Loucy (cell line): ENCODE results near the gene TTYH3.

Experiments
- H2AFZ ChIP-seq: fragments of 200-600 bp; sonication (generic); 2 replicates; pipeline ENCODE4 v1.6.0; 2016; ENCODE audit warnings: antibody characterized with exemption, mild to moderate bottlenecking, low read length, moderate library complexity
- H3F3A ChIP-seq: fragments of 200-600 bp; 2 replicates; pipeline ENCODE4 v1.6.0; 2016; ENCODE audit warnings: antibody characterized with exemption, low read depth, mild to moderate bottlenecking
- H3K27me3 ChIP-seq: fragments of 200-600 bp; sonication (generic); 2 replicates; pipeline ENCODE4 v1.6.1; 2014; ENCODE audit warnings: low read length, mild to moderate bottlenecking; ENCODE audit not compliant: insufficient read depth, poor library complexity, severe bottlenecking
- H3K36me3 ChIP-seq: fragments of 200-600 bp; sonication (generic); 2 replicates; pipeline ENCODE4 v1.6.1; 2016; ENCODE audit warnings: low read length; ENCODE audit not compliant: insufficient read depth
- H3K4me1 ChIP-seq: fragments of 200-600 bp; sonication (generic); 2 replicates; pipeline ENCODE4 v1.5.1; 2014; ENCODE audit warnings: low read length, mild to moderate bottlenecking; ENCODE audit not compliant: insufficient read depth, poor library complexity, severe bottlenecking
- H3K4me2 ChIP-seq: fragments of 200-600 bp; sonication (generic); 2 replicates; pipeline ENCODE4 v1.6.0; 2014; ENCODE audit warnings: antibody characterized with exemption, low read length, low read depth, mild to moderate bottlenecking; ENCODE audit not compliant: poor library complexity, severe bottlenecking
- H3K4me3 ChIP-seq: fragments of 200-600 bp; sonication (generic); 2 replicates; pipeline ENCODE4 v1.5.1; 2014; ENCODE audit warnings: low read length, mild to moderate bottlenecking, mixed read lengths; ENCODE audit not compliant: poor library complexity, severe bottlenecking
- H3K79me2 ChIP-seq: fragments of 200-600 bp; sonication (generic); 2 replicates; pipeline ENCODE4 v1.6.1; 2014; ENCODE audit warnings: low read length; ENCODE audit not compliant: insufficient read depth
- H3K9ac ChIP-seq: fragments of 200-600 bp; sonication (generic); 2 replicates; pipeline ENCODE4 v1.6.0; 2014; ENCODE audit warnings: mild to moderate bottlenecking, low read depth, low read length, moderate library complexity; ENCODE audit not compliant: poor library complexity, severe bottlenecking
- H3K9me2 ChIP-seq: fragments of 200-600 bp; sonication (generic); replicated peaks from 2 replicates; pipeline ENCODE4 v1.6.1; 2016; ENCODE audit warnings: low read depth, low read length, mixed read lengths
- H3K9me3 ChIP-seq: fragments of 200-600 bp; sonication (generic); 2 replicates; pipeline ENCODE4 v1.6.1; 2014; ENCODE audit warnings: mild to moderate bottlenecking, antibody characterized with exemption, low read length, low read depth; ENCODE audit not compliant: insufficient read depth
- H4K20me1 ChIP-seq: fragments of 200-600 bp; sonication (generic); 2 replicates; pipeline ENCODE4 v1.6.0; 2014; ENCODE audit warnings: antibody characterized with exemption, low read length, mild to moderate bottlenecking; ENCODE audit not compliant: insufficient read depth, poor library complexity, severe bottlenecking
- EZH2phosphoT487 ChIP-seq: fragments of 200-600 bp; IDR thresholded peaks from 2 replicates; pipeline ENCODE4 v1.6.1; 2018; ENCODE audit warnings: antibody characterized with exemption, mild to moderate bottlenecking, moderate library complexity, borderline replicate concordance
- TF ChIP-seq, protein P1 (sequence below): fragments of 200-600 bp; sonication (generic); conservative IDR thresholded peaks from 2 replicates; pipeline ENCODE4 v1.5.1; 2014; ENCODE audit warnings: mild to moderate bottlenecking, antibody characterized with exemption, low read length

Gene TTYH3

DNA sequence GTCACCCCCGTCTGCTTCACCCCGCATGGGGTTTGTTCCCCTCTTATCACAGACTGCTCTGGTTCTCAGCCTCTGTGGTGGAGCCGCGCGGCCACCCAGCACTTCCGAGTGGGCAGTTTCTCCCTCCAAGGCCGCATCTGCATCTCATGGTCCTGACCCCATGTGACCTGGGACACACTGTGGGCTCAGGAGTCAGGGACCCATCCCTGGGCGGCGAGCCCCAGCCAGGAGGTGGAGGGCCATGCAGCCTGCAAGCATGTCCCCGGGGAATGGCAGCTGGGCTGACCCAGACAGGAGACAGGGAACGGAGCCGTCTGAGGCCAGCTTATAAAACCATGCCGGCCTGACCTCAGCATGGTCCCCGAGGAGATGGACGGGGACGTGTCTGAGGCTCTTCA lies 25.2 kb upstream of the TTYH3 start:
- no peaks in the 10 kb centered on the region for H3K36me3 ChIP-seq
- H4K20me1 ChIP-seq: no peaks in the 10 kb centered on the region
- no peaks in the 10 kb centered on the region for H3K9me3 ChIP-seq
- H3K27me3 ChIP-seq: no peaks in the 10 kb centered on the region
- no peak overlapping the region for H3K4me3 ChIP-seq
- TF ChIP-seq, protein P1, sequence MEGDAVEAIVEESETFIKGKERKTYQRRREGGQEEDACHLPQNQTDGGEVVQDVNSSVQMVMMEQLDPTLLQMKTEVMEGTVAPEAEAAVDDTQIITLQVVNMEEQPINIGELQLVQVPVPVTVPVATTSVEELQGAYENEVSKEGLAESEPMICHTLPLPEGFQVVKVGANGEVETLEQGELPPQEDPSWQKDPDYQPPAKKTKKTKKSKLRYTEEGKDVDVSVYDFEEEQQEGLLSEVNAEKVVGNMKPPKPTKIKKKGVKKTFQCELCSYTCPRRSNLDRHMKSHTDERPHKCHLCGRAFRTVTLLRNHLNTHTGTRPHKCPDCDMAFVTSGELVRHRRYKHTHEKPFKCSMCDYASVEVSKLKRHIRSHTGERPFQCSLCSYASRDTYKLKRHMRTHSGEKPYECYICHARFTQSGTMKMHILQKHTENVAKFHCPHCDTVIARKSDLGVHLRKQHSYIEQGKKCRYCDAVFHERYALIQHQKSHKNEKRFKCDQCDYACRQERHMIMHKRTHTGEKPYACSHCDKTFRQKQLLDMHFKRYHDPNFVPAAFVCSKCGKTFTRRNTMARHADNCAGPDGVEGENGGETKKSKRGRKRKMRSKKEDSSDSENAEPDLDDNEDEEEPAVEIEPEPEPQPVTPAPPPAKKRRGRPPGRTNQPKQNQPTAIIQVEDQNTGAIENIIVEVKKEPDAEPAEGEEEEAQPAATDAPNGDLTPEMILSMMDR: no peak
- no peak for TF ChIP-seq EZH2phosphoT487
- H3K4me2 ChIP-seq: no peak overlapping the region
- H3K4me1 ChIP-seq: no peaks in the 10 kb centered on the region
- H3F3A ChIP-seq: no peaks in the 10 kb centered on the region
- no peak overlapping the region for H3K9ac ChIP-seq
- H3K79me2 ChIP-seq: no peaks in the 10 kb centered on the region
- H3K9me2 ChIP-seq: no peaks in the 10 kb centered on the region
- H2AFZ ChIP-seq: no peak overlapping the region

DNA sequence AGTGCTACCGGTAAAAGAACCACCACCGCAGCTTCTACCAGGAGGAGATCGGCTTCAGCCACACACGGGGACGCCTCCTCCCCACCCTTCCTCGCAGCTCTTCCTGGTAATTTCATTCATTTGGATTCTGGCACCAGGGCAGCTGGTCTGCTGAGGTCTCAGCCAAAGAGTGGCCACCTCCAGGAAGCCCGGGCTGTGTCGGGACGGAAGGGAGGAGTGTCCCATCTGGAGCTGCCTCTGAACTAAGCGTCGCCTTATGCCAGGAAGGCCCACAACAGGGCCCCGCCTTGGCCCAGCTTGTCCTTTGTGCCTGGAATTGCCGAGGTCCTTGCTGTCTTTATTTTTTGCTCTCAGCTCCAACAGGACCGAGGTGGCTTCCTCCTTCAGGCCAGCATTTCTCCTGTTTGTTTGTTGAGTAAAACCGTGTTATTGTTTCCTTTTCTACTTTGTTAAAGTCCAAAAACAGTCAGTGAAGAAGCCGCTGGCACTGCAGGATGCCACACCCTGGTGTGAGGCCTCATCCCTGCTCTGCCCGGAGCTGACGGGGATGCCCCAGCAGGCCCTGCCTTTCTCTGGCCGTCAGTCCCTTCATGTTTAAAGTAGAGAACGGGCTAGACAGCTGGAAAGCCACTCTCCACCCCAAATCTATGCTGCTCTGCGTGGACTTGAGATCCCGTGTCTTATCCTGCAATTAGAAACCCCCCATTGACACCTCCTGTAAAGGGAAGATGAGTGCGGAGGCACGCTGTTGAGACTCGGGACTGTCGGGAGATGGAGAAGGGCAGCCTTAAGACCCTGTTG lies 24.5 kb upstream of the TTYH3 start:
- Histone ChIP-seq H3K27me3 (no peaks in the 10 kb centered on the region), H2AFZ (no peak overlapping the region), H3K9me2 (no peaks in the 10 kb centered on the region), H3K79me2 (no peaks in the 10 kb centered on the region), H3K9me3 (no peaks in the 10 kb centered on the region), H3K4me3 (no peak overlapping the region), H4K20me1 (no peaks in the 10 kb centered on the region), H3K4me1 (no peaks in the 10 kb centered on the region), H3F3A (no peaks in the 10 kb centered on the region), H3K4me2 (no peak overlapping the region), H3K9ac (no peak overlapping the region), H3K36me3 (no peaks in the 10 kb centered on the region)
- TF ChIP-seq, protein P1: no peak
- TF ChIP-seq EZH2phosphoT487: no peak

DNA sequence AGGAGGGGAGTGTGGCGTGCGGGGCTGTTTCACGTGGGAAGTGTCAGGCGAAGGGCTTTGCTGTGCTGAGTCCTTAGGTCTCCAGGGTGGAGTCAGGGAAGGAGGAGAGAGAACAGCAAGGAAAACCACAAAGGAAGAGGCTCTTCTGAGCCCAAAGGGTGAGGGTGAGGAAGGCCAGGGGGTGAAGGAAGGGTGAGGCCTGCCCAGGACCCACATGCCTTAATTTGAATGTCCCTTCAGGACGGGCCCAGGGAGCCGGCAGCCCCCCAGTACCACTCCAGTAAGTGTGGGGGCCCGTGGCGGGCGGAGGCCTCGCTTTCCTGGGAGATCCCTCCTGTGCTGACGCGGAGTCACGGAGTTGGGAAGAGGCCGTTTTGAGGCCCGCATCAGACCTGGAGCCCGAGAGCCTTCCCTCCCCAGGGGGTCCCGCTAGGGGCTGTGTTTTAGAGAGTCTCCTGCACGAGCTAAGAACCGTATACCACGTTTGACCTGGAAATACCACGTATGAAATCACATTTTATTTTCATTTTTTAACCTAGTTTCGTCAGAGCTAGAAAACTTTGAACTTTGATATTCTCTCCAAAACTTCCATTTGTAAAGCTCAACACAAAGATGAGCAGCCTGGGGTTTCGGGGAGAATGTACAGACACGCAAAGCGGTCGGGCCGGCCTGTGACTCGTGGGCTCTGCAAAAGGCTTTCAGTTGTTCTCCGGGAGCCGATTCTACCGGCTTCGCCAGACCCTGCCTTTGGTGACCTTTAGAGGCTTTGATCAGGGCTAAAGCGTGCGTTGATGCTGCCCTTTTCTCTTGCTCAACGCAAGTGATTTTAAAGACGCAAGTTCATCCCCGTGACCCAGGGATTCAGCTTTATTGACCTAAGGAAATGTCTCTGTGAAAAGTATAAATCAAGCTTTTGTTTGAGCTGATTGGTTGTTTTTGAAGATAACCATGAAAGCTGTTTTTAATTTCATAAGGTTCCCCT lies 23.6 kb upstream of the TTYH3 start:
- no peaks in the 10 kb centered on the region for H3K4me1 ChIP-seq
- H3K79me2 ChIP-seq: no peaks in the 10 kb centered on the region
- no peak overlapping the region for H3K4me3 ChIP-seq
- H3F3A ChIP-seq: no peaks in the 10 kb centered on the region
- TF ChIP-seq EZH2phosphoT487: no peak
- TF ChIP-seq, protein P1: no peak
- no peaks in the 10 kb centered on the region for H3K27me3 ChIP-seq
- H2AFZ ChIP-seq: no peak overlapping the region
- H3K9me3 ChIP-seq: no peaks in the 10 kb centered on the region
- H3K9me2 ChIP-seq: no peaks in the 10 kb centered on the region
- no peak overlapping the region for H3K4me2 ChIP-seq
- H4K20me1 ChIP-seq: no peaks in the 10 kb centered on the region
- no peaks in the 10 kb centered on the region for H3K36me3 ChIP-seq
- no peak overlapping the region for H3K9ac ChIP-seq
